ENCODE data around the gene ZSWIM3. TPM values are rescaled to one million over a fixed set of nuclear protein-coding genes. Genes with fewer than 3 reads are reported as not detected.

The ZSWIM3 gene
- total RNA-seq, 2 donors from 2014 or later, result 0.89 to 1.2 TPM

DNA sequence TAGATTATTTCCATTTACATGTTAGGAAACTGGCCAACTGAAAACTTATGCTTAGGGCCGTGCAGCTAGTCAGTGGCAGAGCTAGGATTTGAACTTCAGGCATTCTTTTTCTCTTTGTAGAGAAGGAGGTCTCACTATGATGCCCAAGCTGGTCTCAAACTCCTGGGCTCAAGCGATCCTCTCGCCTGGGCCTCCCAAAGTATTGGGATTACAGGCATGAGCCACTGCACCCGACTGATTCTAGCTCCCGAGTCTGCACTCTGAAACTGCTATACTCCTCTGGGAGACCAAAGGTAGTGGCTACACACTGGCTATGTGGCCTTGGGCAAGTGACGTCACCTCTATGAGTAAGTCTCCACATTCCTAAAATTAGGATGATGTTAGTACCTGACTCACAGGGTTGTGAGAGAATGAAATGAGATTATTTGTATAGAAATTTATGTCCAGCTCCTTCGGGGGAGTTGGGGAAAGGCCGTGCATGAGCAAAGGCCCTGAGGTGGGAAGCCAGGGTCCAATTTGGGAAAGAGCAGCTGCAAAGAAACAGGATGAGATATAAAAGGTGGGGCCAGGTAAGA, 48.2 kb downstream of the ZSWIM3 start:
- H3K4me1 Mint-ChIP-seq, result peaks cover 1% of the 10 kb centered on the region
- DNase-seq (no peak), ATAC-seq (no peak)
- no peaks in the 10 kb centered on the region for H3K36me3 Mint-ChIP-seq (ENCODE audit: low read depth)
- H3K9me3 ChIP-seq (ENCODE audit: control insufficient read depth, low read length, poor library complexity, severe bottlenecking), result no peaks in the 10 kb centered on the region
- no peaks in the 10 kb centered on the region for H3K27me3 Mint-ChIP-seq
- no peak overlapping the region for H3K4me3 Mint-ChIP-seq
- H3K27ac Mint-ChIP-seq, result no peak overlapping the region

- ATAC-seq (no peak), DNase-seq (no peak)
- Mint-ChIP-seq H3K36me3 (ENCODE audit: low read depth) (no peaks in the 10 kb centered on the region), H3K27me3 (no peaks in the 10 kb centered on the region), H3K4me1 (peaks cover 10% of the 10 kb centered on the region), H3K27ac (no peak overlapping the region), H3K4me3 (no peak overlapping the region)
- H3K9me3 ChIP-seq (ENCODE audit: control insufficient read depth, low read length, poor library complexity, severe bottlenecking), result no peaks in the 10 kb centered on the region
Measured at GRCh38 chr20:45907219-45907948, 50.0 kb downstream of the ZSWIM3 start.

- Mint-ChIP-seq H3K36me3 (ENCODE audit: low read depth) (no peaks in the 10 kb centered on the region), H3K4me1 (peaks cover 10% of the 10 kb centered on the region), H3K27ac (no peak overlapping the region), H3K27me3 (no peaks in the 10 kb centered on the region), H3K4me3 (no peak overlapping the region)
- H3K9me3 ChIP-seq (ENCODE audit: control insufficient read depth, low read length, poor library complexity, severe bottlenecking), result no peaks in the 10 kb centered on the region
- no peak for ATAC-seq
- DNase-seq, result no peak
Measured at GRCh38 chr20:45908084-45908483, 50.7 kb downstream of the ZSWIM3 start.

- H3K27me3 Mint-ChIP-seq, result peaks cover 4% of the 10 kb centered on the region
- H3K27ac Mint-ChIP-seq, result no peak overlapping the region
- no peaks in the 10 kb centered on the region for H3K9me3 ChIP-seq (ENCODE audit: control insufficient read depth, low read length, poor library complexity, severe bottlenecking)
- ATAC-seq (no peak), DNase-seq (no peak)
- H3K4me3 Mint-ChIP-seq, result no peak overlapping the region
- H3K4me1 Mint-ChIP-seq, result peaks cover 10% of the 10 kb centered on the region
- H3K36me3 Mint-ChIP-seq (ENCODE audit: low read depth), result no peaks in the 10 kb centered on the region
Measured at GRCh38 chr20:45909336-45909808, 52.0 kb downstream of the ZSWIM3 start.

GRCh38 chr20:45909817-45910669, 52.6 kb downstream of the ZSWIM3 start:
- no peaks in the 10 kb centered on the region for H3K36me3 Mint-ChIP-seq (ENCODE audit: low read depth)
- ATAC-seq, result no peak
- no peak for DNase-seq
- H3K27me3 Mint-ChIP-seq, result peaks cover 9% of the 10 kb centered on the region
- H3K4me1 Mint-ChIP-seq, result peaks cover 10% of the 10 kb centered on the region
- no peak overlapping the region for H3K27ac Mint-ChIP-seq
- peak overlapping the region; percentile 86 for H3K4me3 Mint-ChIP-seq
- no peaks in the 10 kb centered on the region for H3K9me3 ChIP-seq (ENCODE audit: control insufficient read depth, low read length, poor library complexity, severe bottlenecking)

DNA sequence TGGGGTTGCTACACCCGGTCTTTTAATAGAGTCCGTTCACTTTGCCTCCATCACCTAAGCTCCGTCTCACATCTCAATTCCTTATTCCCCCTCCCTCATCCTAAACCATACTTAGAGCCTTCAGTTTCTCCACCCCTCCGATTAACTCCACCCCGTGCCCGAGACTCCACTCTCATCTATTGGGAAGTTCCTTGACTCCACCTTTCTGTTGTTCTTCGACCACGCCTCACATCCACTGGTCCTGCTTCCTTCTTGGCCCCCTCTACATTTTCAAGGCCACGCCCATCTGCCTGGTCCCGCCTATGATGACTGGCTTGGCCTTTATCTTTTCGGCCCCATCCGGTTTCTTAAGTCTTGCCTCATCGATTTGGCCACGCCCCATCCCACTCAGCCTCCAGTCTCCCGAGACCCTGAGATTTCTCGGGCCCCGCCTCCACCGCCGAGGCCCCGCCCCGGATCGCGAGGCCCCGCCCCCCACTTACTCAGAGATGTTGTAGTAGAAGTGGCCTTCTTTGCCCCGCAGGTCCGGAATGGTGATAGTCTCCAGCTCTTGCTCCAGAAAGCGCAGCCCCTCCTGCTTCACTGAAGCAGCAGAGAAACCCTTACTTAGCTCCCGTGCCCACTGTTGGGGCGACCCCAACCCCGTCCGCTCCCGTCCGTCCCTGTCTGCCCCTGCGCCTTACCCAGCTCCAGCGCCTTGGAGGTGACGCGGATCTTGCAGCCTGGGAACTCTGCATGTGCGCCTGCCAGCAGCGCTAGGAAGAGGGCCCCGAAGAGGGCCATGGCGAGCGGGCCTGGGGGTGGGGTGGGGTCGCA, 53.5 kb downstream of the ZSWIM3 start:
- Mint-ChIP-seq H3K27ac (peak overlapping the region; percentile 1), H3K36me3 (ENCODE audit: low read depth) (no peaks in the 10 kb centered on the region), H3K4me3 (peak overlapping the region; percentile 86), H3K27me3 (peaks cover 10% of the 10 kb centered on the region), H3K4me1 (peaks cover 10% of the 10 kb centered on the region)
- DNase-seq, result peak; percentile 71 to 82 (median 72)
- H3K9me3 ChIP-seq (ENCODE audit: control insufficient read depth, low read length, poor library complexity, severe bottlenecking), result no peaks in the 10 kb centered on the region
- peak; percentile 91 for ATAC-seq

- DNase-seq, result peak in 1 of 3 donors; percentile 20
- peak; percentile 32 for ATAC-seq
- Mint-ChIP-seq H3K36me3 (ENCODE audit: low read depth) (no peaks in the 10 kb centered on the region), H3K4me1 (peaks cover 10% of the 10 kb centered on the region), H3K4me3 (peak within 1 kb of the TSS; percentile 86), H3K27me3 (peaks cover 18% of the 10 kb centered on the region), H3K27ac (peak within 1 kb of the TSS; percentile 1)
- no peaks in the 10 kb centered on the region for H3K9me3 ChIP-seq (ENCODE audit: control insufficient read depth, low read length, poor library complexity, severe bottlenecking)
Measured at GRCh38 chr20:45911486-45912343, 54.3 kb downstream of the ZSWIM3 start, which contains the start of gene PLTP. Gene PLTP, minus strand, starts transcription at chr20:45912155. Its CDS starts 703 bp downstream, at chr20:45911452.

DNA sequence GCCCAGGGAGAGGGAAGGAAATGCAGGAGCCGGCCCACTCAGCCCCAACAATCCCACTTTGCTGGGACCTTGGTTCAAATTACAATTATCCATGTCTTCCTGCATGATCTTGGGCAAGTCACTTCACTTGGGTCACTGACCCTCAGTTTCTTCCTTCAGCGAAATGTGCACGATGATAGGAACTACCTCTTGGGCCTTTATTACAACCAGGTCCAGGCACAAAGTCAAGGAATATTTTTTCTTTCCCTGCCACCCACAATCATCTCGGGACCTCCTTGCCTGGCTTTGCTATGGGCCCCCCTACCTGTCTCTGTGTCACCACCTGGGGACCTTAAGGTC, 54.9 kb downstream of the ZSWIM3 start:
- Mint-ChIP-seq H3K27me3 (peaks cover 18% of the 10 kb centered on the region), H3K4me3 (no peak overlapping the region), H3K27ac (no peak overlapping the region), H3K36me3 (ENCODE audit: low read depth) (no peaks in the 10 kb centered on the region), H3K4me1 (peaks cover 10% of the 10 kb centered on the region)
- no peaks in the 10 kb centered on the region for H3K9me3 ChIP-seq (ENCODE audit: control insufficient read depth, low read length, poor library complexity, severe bottlenecking)
- DNase-seq (no peak), ATAC-seq (no peak)

DNA sequence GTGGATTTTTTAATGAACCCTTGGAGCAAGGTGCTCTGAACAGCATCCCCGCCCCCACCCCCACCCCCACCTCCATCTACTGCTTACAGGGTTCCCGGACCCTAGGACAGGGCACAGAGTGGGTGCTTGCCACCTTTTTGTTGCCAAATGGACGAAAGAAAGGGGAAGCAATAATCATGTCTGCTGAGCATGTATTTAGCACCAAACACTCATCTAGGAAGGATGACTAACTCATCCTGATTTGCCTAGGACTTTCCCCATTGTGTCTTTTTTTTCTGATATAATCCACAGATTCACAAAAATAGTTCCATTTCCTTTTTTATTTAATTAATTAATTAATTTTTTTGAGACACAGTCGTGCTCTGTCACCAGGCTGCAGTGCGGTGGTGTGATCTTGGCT, 55.7 kb downstream of the ZSWIM3 start:
- H3K4me3 Mint-ChIP-seq, result peak overlapping the region; percentile 45
- H3K36me3 Mint-ChIP-seq (ENCODE audit: low read depth), result no peaks in the 10 kb centered on the region
- no peaks in the 10 kb centered on the region for H3K9me3 ChIP-seq (ENCODE audit: control insufficient read depth, low read length, poor library complexity, severe bottlenecking)

GRCh38 chr20:45917790-45918141, 60.4 kb downstream of the ZSWIM3 start:
- Mint-ChIP-seq H3K36me3 (ENCODE audit: low read depth) (peaks cover 5% of the 10 kb centered on the region), H3K4me1 (peaks cover 5% of the 10 kb centered on the region), H3K4me3 (no peak overlapping the region), H3K27ac (no peak overlapping the region), H3K27me3 (peaks cover 47% of the 10 kb centered on the region)
- ATAC-seq (no peak), DNase-seq (no peak)
- no peaks in the 10 kb centered on the region for H3K9me3 ChIP-seq (ENCODE audit: control insufficient read depth, low read length, poor library complexity, severe bottlenecking)

More for the DNA sequence above, 55.7 kb downstream of the ZSWIM3 start:
- H3K27ac Mint-ChIP-seq, result no peak overlapping the region
- DNase-seq (no peak), ATAC-seq (no peak)
- peaks cover 10% of the 10 kb centered on the region for H3K4me1 Mint-ChIP-seq
- H3K27me3 Mint-ChIP-seq, result peaks cover 22% of the 10 kb centered on the region

DNA sequence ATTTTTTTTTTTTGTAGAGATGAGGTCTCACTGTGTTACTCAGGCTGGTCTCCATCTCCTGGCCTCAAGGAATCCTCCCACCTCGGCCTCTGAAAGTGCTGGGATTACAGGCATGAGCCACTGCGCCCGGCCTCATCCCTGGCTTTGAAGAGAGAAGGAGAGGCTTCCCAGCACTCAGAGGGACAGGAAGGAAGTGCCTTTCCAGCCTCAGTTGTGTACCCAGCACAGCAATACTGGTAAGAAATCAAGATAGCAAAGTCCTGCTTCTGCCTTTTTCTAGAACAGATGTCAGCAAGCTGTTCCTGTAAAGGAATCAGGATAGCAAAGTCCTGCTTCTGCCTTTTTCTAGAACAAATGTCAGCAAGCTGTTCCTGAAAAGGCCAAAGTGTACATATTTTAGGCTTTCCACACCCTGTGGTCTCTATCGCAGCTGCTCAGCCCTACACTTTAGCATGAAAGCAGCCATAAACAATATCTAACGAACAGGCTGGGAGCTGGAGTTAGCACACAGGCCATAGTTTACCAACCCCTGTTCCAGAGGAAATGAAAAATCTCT, 60.8 kb downstream of the ZSWIM3 start:
- H3K36me3 Mint-ChIP-seq (ENCODE audit: low read depth), result peaks cover 5% of the 10 kb centered on the region

More for the DNA sequence above, 60.8 kb downstream of the ZSWIM3 start:
- ATAC-seq, result no peak
- H3K4me1 Mint-ChIP-seq, result peaks cover 5% of the 10 kb centered on the region
- H3K9me3 ChIP-seq (ENCODE audit: control insufficient read depth, low read length, poor library complexity, severe bottlenecking), result no peaks in the 10 kb centered on the region
- no peak overlapping the region for H3K4me3 Mint-ChIP-seq
- DNase-seq, result no peak
- peaks cover 47% of the 10 kb centered on the region for H3K27me3 Mint-ChIP-seq
- no peak overlapping the region for H3K27ac Mint-ChIP-seq

All from T-helper 17 cell (primary cell).